ENCODE measurements around the gene PTK7.

PTK7 gene

DNA sequence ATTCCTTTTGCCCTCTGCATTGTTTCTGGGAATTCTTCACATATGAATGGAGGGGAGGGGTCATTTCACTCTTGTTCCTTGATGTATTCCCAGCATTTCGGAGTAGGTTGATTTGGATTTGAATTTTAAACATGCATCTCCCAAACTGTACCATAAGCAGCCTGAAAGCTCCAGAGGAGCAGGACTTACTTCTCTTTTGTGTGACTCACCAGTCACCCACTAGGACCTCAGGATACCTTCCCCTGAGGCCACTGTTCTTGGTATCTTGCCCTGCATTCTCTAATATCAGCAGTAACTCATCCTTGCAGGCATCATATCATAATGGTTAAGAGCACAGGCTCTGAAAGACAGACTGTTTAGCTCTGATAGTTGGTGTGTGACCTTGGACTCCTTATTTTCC, 17.6 kb upstream of the PTK7 start:
- H3K9me3 ChIP-seq (ENCODE audit: insufficient read depth, low read depth, low read length): no peaks in the 10 kb centered on the region
- peak overlapping the region; percentile 49 for H3K27ac ChIP-seq (ENCODE audit: low read length)
- peak overlapping the region; percentile 96 for H3K9ac ChIP-seq (ENCODE audit: low read depth, low read length)
- H3K36me3 ChIP-seq (ENCODE audit: insufficient read depth, low read depth, low read length): peaks cover 28% of the 10 kb centered on the region
- no peaks in the 10 kb centered on the region for H3K27me3 ChIP-seq (ENCODE audit: insufficient read depth, low read length)
- H3K4me1 ChIP-seq (ENCODE audit: insufficient read depth, low read length): peaks cover 9% of the 10 kb centered on the region
- H3K4me3 ChIP-seq (ENCODE audit: low read length): peak overlapping the region; percentile 97

DNA sequence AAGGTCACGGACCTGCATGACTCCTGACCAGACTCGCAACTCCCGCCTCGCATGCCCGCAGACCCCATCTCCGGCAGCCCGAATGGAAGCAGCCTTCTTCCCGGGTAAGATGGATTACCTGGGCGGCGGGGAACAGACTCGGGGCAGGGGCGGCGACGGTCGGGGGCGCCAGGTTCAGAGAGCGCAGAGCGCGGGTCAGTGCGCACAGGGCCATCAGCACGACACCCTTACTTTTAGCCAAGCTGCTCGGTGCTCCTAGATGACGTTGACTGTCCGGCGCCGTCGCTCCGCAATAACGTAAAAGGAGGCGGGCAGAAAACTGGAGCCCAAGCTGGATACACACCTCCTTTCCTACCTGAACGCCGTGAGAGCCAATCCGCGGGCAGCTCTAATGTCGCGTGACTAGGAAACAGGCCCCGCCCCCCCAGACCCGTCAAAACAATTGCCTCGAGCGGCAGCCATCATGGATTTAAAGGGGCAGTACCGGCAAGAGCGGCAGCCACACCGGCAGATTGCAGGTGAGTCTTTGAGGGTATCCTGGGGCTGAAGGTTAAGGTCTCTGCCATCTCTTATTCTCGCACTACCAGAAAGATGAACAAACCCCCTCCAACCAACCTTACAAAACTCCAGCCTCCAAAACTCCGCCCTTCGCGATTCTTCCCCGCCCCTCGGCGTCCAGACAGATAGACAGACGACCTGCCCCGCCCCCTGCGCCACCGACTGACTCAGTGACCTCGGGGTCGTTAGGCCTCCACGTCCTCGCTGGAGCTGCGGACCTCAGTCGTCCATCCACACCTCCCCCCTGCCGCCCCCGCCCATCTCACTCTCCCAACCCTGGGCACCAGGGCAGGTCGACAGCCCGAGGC, 16.7 kb upstream of the PTK7 start, which contains the start of the genes KLC4 and MRPL2:
KLC4 (plus strand) TSS at position 464 of the 866 bp plus-strand sequence. CDS start 1,705 bp downstream, outside the sequence.
MRPL2 (minus strand) TSS at position 267 of the 866 bp plus-strand sequence; CDS start at position 214, 53 bp downstream.
- Histone ChIP-seq H3K36me3 (ENCODE audit: insufficient read depth, low read depth, low read length) (peaks cover 28% of the 10 kb centered on the region), H3K4me3 (ENCODE audit: low read length) (peak within 1 kb of the TSS; percentile 97), H3K27ac (ENCODE audit: low read length) (peak within 1 kb of the TSS; percentile 59), H3K9me3 (ENCODE audit: insufficient read depth, low read depth, low read length) (no peaks in the 10 kb centered on the region), H3K27me3 (ENCODE audit: insufficient read depth, low read length) (no peaks in the 10 kb centered on the region), H3K4me1 (ENCODE audit: insufficient read depth, low read length) (peaks cover 5% of the 10 kb centered on the region), H3K9ac (ENCODE audit: low read depth, low read length) (peak within 1 kb of the TSS; percentile 96)

DNA sequence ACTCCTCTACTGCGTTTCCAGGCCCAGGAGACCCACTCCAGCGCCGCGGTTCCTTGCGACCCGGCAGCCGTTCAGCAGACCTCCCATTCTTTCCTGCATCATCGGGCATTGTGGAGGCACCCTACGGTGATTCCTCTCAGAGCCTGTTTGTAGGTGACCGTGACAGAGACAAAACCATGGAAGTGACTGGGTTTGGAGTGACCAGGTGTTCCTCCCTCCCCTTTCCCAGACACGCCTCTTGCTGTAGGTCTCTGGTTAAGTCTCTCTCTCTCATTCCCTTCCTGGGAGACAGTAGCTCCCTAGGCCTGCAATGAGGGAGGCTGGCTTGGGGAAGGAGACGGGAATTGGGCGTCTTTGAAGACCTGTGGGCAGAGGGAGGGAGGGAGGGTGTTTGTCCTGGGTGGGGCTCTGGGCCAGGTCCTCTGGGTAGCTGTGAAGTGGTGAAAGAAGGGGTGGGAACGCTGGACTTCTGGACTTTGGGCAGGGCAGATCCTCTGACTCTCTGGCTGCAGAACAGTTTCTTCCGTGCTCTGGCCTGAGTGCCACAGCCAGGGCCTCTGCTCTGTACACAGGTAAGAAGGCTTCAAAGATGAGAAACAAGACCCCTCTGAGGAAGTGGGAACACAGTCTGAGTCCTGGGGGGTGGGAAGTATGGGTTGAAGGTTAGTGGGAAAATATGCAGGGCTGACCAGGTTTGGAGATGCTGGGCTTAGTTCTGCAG, 15.9 kb upstream of the PTK7 start:
- Histone ChIP-seq H3K36me3 (ENCODE audit: insufficient read depth, low read depth, low read length) (peaks cover 23% of the 10 kb centered on the region), H3K4me1 (ENCODE audit: insufficient read depth, low read length) (peaks cover 5% of the 10 kb centered on the region), H3K4me3 (ENCODE audit: low read length) (peak overlapping the region; percentile 97), H3K27me3 (ENCODE audit: insufficient read depth, low read length) (no peaks in the 10 kb centered on the region), H3K9me3 (ENCODE audit: insufficient read depth, low read depth, low read length) (no peaks in the 10 kb centered on the region), H3K9ac (ENCODE audit: low read depth, low read length) (peak overlapping the region; percentile 85; the same call in 1 of the 2 replicates), H3K27ac (ENCODE audit: low read length) (peak overlapping the region; percentile 59)

DNA sequence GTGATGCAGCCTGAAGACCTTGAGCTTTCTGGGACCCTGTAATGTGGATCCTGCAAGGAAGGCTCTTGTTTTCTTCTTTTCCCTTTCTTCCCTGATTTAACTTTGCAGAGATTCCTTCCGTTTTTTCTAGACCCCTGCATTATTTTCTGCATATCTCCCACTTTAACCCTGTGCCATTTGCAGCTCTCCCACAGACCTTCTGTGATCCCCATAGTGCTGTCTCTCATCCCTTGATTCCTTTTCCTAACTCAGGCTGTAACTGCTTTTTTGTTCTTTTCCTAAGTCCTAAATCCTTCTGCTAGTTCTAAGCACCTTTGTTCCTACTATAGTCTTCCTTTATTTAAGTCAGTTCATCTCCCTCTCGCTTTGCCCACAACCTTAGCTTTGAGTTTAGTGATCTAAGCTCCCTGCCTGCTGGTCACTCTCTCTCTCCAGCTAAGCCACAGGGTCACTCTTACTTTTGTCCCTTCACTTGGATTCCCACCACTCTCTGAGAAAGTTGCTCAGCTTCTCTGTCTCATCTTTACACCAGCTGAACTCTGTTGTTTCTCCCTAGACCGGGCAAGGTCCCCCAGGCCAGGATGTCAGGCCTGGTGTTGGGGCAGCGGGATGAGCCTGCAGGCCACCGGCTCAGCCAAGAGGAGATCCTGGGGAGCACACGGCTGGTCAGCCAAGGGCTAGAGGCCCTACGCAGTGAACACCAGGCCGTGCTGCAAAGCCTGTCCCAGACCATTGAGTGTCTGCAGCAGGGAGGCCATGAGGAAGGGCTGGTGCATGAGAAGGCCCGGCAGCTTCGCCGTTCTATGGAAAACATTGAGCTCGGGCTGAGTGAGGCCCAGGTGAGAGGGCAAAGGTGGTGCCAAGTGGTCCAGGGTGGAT, 15.1 kb upstream of the PTK7 start:
- H3K9ac ChIP-seq (ENCODE audit: low read depth, low read length): no peak overlapping the region; the same call in 1 of the 2 replicates
- H3K36me3 ChIP-seq (ENCODE audit: insufficient read depth, low read depth, low read length): peaks cover 20% of the 10 kb centered on the region
- H3K27me3 ChIP-seq (ENCODE audit: insufficient read depth, low read length): no peaks in the 10 kb centered on the region
- peak overlapping the region; percentile 97 for H3K4me3 ChIP-seq (ENCODE audit: low read length)
- no peak overlapping the region for H3K27ac ChIP-seq (ENCODE audit: low read length)
- H3K4me1 ChIP-seq (ENCODE audit: insufficient read depth, low read length): peaks cover 5% of the 10 kb centered on the region
- no peaks in the 10 kb centered on the region for H3K9me3 ChIP-seq (ENCODE audit: insufficient read depth, low read depth, low read length)

DNA sequence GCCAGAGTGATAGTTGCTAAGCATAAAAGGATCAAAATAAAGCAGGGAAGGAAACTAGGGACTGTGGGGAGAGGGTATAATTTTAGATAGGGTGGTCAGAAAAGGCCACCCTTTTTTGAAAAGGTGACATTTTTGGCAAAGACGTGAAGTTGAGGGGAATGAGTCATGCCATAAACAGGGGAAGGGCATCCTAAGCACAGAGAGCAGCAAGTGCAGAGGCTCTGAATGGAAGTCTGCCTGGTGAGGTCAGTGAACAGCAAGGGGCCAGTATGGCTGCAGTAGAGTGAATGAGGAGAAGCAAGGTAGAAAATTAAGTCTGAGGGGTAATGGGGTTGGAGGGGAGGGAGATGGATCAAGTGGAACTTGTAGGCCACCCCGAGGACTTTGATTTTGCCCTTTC, 14.3 kb upstream of the PTK7 start:
- Histone ChIP-seq H3K27ac (ENCODE audit: low read length) (no peak overlapping the region), H3K9me3 (ENCODE audit: insufficient read depth, low read depth, low read length) (no peaks in the 10 kb centered on the region), H3K4me3 (ENCODE audit: low read length) (no peak overlapping the region), H3K4me1 (ENCODE audit: insufficient read depth, low read length) (peaks cover 5% of the 10 kb centered on the region), H3K36me3 (ENCODE audit: insufficient read depth, low read depth, low read length) (peaks cover 23% of the 10 kb centered on the region), H3K27me3 (ENCODE audit: insufficient read depth, low read length) (no peaks in the 10 kb centered on the region), H3K9ac (ENCODE audit: low read depth, low read length) (no peak overlapping the region)

DNA sequence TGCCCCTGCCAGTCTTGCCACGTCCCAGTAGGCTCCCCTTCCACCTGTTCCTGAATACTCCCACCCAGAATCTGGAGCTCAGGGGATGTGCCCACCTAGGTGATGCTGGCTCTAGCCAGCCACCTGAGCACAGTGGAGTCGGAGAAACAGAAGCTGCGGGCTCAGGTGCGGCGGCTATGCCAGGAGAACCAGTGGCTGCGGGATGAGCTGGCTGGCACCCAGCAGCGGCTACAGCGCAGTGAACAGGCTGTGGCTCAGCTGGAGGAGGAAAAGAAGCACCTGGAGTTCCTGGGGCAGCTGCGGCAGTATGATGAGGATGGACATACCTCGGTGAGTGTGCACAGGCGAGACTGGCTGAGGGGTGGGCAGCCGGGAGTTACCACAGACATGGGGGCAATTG, 13.3 kb upstream of the PTK7 start:
- Histone ChIP-seq H3K4me3 (ENCODE audit: low read length) (no peak overlapping the region), H3K4me1 (ENCODE audit: insufficient read depth, low read length) (peaks cover 5% of the 10 kb centered on the region), H3K27ac (ENCODE audit: low read length) (no peak overlapping the region), H3K9ac (ENCODE audit: low read depth, low read length) (no peak overlapping the region), H3K27me3 (ENCODE audit: insufficient read depth, low read length) (no peaks in the 10 kb centered on the region), H3K36me3 (ENCODE audit: insufficient read depth, low read depth, low read length) (peaks cover 20% of the 10 kb centered on the region), H3K9me3 (ENCODE audit: insufficient read depth, low read depth, low read length) (no peaks in the 10 kb centered on the region)

DNA sequence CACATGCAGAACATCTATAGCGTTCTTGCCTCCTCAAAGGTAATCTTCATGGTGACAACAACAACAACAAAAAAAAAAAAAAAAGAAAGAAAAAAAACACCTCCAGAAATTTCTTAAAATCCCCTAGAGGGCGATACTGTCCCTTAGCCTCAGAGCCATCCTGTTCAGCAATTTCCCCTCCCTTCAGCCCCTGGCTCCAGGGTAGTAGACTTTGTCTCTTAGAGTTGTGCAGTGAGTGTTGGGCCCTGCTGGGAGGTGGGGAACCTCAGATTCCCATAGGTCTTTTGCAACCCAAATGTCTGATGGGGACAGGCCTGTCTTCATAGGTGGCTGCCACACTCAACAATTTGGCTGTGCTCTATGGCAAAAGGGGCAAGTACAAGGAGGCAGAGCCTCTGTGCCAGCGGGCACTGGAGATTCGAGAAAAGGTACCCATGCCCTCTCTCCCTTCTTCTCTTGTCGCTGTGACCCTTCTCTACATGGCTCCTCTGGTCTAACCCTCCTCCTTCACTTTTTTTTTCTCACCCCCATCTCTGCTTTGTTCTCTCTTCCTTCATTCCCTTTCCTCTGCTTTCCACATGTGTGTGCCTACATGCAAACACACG, 6.0 kb upstream of the PTK7 start:
- H3K27me3 ChIP-seq (ENCODE audit: insufficient read depth, low read length): no peaks in the 10 kb centered on the region
- no peaks in the 10 kb centered on the region for H3K9me3 ChIP-seq (ENCODE audit: insufficient read depth, low read depth, low read length)
- no peak overlapping the region for H3K27ac ChIP-seq (ENCODE audit: low read length)
- no peak overlapping the region for H3K9ac ChIP-seq (ENCODE audit: low read depth, low read length)
- peaks cover 9% of the 10 kb centered on the region for H3K4me1 ChIP-seq (ENCODE audit: insufficient read depth, low read length)
- peaks cover 25% of the 10 kb centered on the region; the same call in 1 of the 2 replicates for H3K36me3 ChIP-seq (ENCODE audit: insufficient read depth, low read depth, low read length)
- no peak overlapping the region for H3K4me3 ChIP-seq (ENCODE audit: low read length)

DNA sequence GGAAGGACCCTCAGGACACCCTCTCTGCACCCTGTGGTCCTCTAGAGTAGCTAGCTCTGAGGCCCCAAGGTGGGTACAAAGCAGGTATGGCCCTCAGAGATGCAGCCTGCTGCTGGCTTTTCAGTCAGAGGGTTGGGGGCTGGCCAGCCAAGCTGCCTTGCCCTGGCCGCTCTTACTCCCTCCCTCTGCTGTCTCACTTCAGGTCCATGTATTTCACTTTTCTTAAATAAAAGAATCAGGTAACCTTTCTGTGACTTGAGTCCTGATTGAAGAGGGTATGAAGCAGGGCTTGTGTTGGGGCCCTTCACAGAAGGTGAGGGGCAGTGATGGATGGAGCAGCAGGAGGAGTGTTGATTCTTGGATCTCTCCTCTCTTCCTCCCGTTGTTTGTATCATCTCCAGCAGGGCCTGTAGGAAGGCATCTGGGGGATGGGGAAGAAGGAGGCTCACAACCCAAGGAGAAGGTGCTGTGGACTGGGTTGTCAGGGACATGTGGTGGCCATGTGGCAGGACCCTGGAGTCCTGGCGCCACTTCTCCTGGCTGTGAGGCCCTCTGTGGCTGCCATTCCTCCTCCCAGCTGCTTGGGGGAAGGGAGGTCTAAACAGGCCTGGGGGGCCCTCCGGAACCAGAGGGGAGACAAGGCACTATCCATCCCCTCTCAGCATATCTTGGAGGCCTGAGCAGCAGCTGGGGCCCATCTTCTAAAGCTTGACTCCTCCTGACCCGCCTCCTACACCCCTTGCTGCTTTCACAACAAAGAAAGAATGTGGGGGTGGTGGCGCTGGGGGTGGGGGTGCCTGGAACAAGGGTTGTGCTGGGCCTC, 1.1 kb upstream of the PTK7 start:
- Histone ChIP-seq H3K9me3 (ENCODE audit: insufficient read depth, low read depth, low read length) (no peaks in the 10 kb centered on the region), H3K4me3 (ENCODE audit: low read length) (peak overlapping the region; percentile 86), H3K4me1 (ENCODE audit: insufficient read depth, low read length) (peaks cover 27% of the 10 kb centered on the region), H3K36me3 (ENCODE audit: insufficient read depth, low read depth, low read length) (0 out of 2 replicates have a peak, but pooled peaks cover 12% of the 10 kb centered on the region), H3K9ac (ENCODE audit: low read depth, low read length) (peak overlapping the region; percentile 76; the same call in 1 of the 2 replicates), H3K27me3 (ENCODE audit: insufficient read depth, low read length) (no peaks in the 10 kb centered on the region), H3K27ac (ENCODE audit: low read length) (peak overlapping the region; percentile 46)

DNA sequence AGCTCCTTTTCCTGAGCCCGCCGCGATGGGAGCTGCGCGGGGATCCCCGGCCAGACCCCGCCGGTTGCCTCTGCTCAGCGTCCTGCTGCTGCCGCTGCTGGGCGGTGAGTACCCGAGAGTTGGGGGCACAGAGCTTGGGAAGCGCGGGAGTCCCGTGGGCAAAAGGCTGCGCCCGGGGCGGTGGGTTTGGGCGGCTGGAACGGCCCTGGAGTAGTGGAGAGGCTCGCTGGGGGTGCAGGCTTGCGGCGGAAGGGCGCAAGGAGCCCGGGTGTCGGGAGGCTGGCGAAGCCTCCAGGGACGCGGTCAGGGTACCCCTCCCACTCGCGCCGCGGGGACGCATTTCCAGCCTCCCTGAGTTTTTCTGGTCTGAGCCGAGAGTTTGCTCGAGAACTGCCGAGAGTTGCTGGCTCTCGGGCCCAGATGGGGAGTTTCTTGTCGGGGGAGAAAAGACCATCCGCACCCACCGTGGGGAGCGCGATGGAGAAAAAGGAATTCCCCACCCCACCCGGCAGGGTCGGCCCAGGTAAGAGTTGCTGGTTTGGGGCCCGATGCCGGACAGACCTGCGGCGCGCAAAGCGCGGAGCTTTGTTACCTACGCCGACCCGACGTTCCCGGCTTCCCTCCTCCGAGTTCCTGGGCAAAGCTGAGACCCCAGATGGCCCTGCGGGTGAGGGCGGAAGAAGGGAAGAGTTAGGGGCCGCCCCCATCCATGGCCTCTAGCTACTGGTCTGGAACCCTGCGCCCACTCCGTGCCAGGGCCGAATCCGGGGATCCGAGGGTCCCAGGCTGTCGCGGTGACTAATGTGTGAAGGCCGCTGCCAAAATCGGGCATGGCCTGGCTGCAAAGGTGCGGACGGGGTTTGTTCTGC, 584 bp downstream of the PTK7 start:
- Histone ChIP-seq H3K27ac (ENCODE audit: low read length) (no peak overlapping the region), H3K27me3 (ENCODE audit: insufficient read depth, low read length) (no peaks in the 10 kb centered on the region), H3K9ac (ENCODE audit: low read depth, low read length) (peak overlapping the region; percentile 92), H3K36me3 (ENCODE audit: insufficient read depth, low read depth, low read length) (peaks cover 18% of the 10 kb centered on the region; the same call in 1 of the 2 replicates), H3K9me3 (ENCODE audit: insufficient read depth, low read depth, low read length) (no peaks in the 10 kb centered on the region), H3K4me1 (ENCODE audit: insufficient read depth, low read length) (peaks cover 27% of the 10 kb centered on the region), H3K4me3 (ENCODE audit: low read length) (peak overlapping the region; percentile 85)

All from iPS-20b (cell line).